MCF 10A (cell line): ENCODE results near the gene RPTOR. TPM values are rescaled to one million over a fixed set of nuclear protein-coding genes. Genes with fewer than 3 reads are reported as not detected.

Experiments
- BruUV-seq: library from RNA; stranded (reverse); fragments of 400-500 nt; replicated peaks from 2 replicates; lab custom pipeline; 2021; lab: Mats Ljungman, UMichigan
- CTCF ChIA-PET: fragments of 300-600 bp; sonication (Branson Sonifier 250); formaldehyde crosslinking; extraction: SDS; loops from one replicate; lab custom pipeline; 2021; ENCODE audit warnings: antibody characterized with exemption, inconsistent platforms; lab: Yijun Ruan, JAX
- POLR2A ChIA-PET: fragments of 300-600, 350-650 bp; sonication (Branson Sonifier 250); formaldehyde crosslinking; extraction: SDS; loops from one replicate; lab custom pipeline; 2020; ENCODE audit warnings: antibody characterized with exemption, inconsistent platforms; lab: Yijun Ruan, JAX
- DNase-seq: peaks from one replicate; pipeline ENCODE4 v3.0.0-alpha.2; 2018; ENCODE audit not compliant: unreplicated experiment
- H3K27ac Mint-ChIP-seq: one replicate; pipeline ENCODE4 v1.8.0; 2022; ENCODE audit warnings: mild to moderate bottlenecking, low read depth, mixed read lengths; ENCODE audit not compliant: unreplicated experiment
- H3K27me3 Mint-ChIP-seq: one replicate; pipeline ENCODE4 v1.8.0; 2022; ENCODE audit warnings: mixed read lengths; ENCODE audit not compliant: insufficient read depth, unreplicated experiment
- H3K36me3 Mint-ChIP-seq: one replicate; pipeline ENCODE4 v1.8.0; 2022; ENCODE audit warnings: mild to moderate bottlenecking, moderate library complexity, mixed read lengths; ENCODE audit not compliant: insufficient read depth, unreplicated experiment
- H3K4me1 Mint-ChIP-seq: one replicate; pipeline ENCODE4 v1.8.0; 2022; ENCODE audit warnings: mixed read lengths; ENCODE audit not compliant: insufficient read depth, unreplicated experiment
- H3K4me3 Mint-ChIP-seq: one replicate; pipeline ENCODE4 v1.8.0; 2022; ENCODE audit warnings: mild to moderate bottlenecking, moderate library complexity, mixed read lengths; ENCODE audit not compliant: unreplicated experiment
- H3K9me3 Mint-ChIP-seq: one replicate; pipeline ENCODE4 v1.8.0; 2022; ENCODE audit warnings: mixed read lengths; ENCODE audit not compliant: unreplicated experiment
- CTCF ChIP-seq: fragments of 200-600 bp; IDR thresholded peaks from one replicate; pipeline ENCODE4 v1.8.0; 2022; ENCODE audit warnings: antibody characterized with exemption, mild to moderate bottlenecking; ENCODE audit not compliant: unreplicated experiment
- intact Hi-C: fragments of 100-400 bp; cut with micrococcal nuclease; formaldehyde crosslinking; loops from 2 replicates; pipeline ENCODE4 v1.14.1; 2022
- total RNA-seq: library from RNA; stranded (reverse); gene quantifications from 2 replicates; pipeline ENCODE4 v1.2.3, GENCODE V29; 2022

Gene RPTOR
- total RNA-seq, 1 experiment from 2014 or later = 41.3 TPM

- peaks cover 5% of the 10 kb centered on the region for H3K9me3 Mint-ChIP-seq
- H3K36me3 Mint-ChIP-seq = peaks cover 20% of the 10 kb centered on the region
- no peak for DNase-seq
- ChIA-PET CTCF (interaction anchor here (0.6 to 0.9 kb wide), 4 partner anchors 8 to 159 kb away, joined by 3 to 4 read pairs (median 4); no protein-coding TSS in a partner anchor), POLR2A (interaction anchor here (0.8 kb wide), 1 partner anchor 45 kb away, joined by 3 read pairs; no protein-coding TSS in a partner anchor)
- peak overlapping the region; percentile 87 for H3K27ac Mint-ChIP-seq
- H3K27me3 Mint-ChIP-seq = no peaks in the 10 kb centered on the region
- peaks cover 40% of the 10 kb centered on the region for H3K4me1 Mint-ChIP-seq
- TF ChIP-seq CTCF = no peak
- no TSS peak for BruUV-seq
- H3K4me3 Mint-ChIP-seq = no peak overlapping the region
- intact Hi-C loops = no loop called here
Observed at GRCh38 chr17:80650751-80651518, 106.3 kb downstream of the RPTOR start.

GRCh38 chr17:80652756-80653330, 108.2 kb downstream of the RPTOR start:
- peaks cover 10% of the 10 kb centered on the region for H3K9me3 Mint-ChIP-seq
- no peak overlapping the region for H3K4me3 Mint-ChIP-seq
- TF ChIP-seq CTCF = no peak
- ChIA-PET POLR2A (no interaction called here), CTCF (no interaction called here)
- H3K4me1 Mint-ChIP-seq = peaks cover 31% of the 10 kb centered on the region
- H3K27ac Mint-ChIP-seq = no peak overlapping the region
- H3K27me3 Mint-ChIP-seq = no peaks in the 10 kb centered on the region
- DNase-seq = no peak
- BruUV-seq = no TSS peak
- intact Hi-C loops = no loop called here
- H3K36me3 Mint-ChIP-seq = peaks cover 20% of the 10 kb centered on the region

GRCh38 chr17:80653856-80654255, 109.2 kb downstream of the RPTOR start:
- no peak overlapping the region for H3K4me3 Mint-ChIP-seq
- intact Hi-C loops = no loop called here
- BruUV-seq = no TSS peak
- no peaks in the 10 kb centered on the region for H3K27me3 Mint-ChIP-seq
- peaks cover 22% of the 10 kb centered on the region for H3K36me3 Mint-ChIP-seq
- DNase-seq = no peak
- H3K27ac Mint-ChIP-seq = no peak overlapping the region
- no peak for TF ChIP-seq CTCF
- POLR2A ChIA-PET = interaction anchor here (0.6 kb wide), 1 partner anchor 12 kb away, joined by 3 read pairs; no protein-coding TSS in a partner anchor
- CTCF ChIA-PET = interaction anchor here (0.6 kb wide), 1 partner anchor 200 kb away, joined by 3 read pairs; no protein-coding TSS in a partner anchor
- H3K4me1 Mint-ChIP-seq = peaks cover 22% of the 10 kb centered on the region
- H3K9me3 Mint-ChIP-seq = peaks cover 20% of the 10 kb centered on the region

- H3K27me3 Mint-ChIP-seq = no peaks in the 10 kb centered on the region
- H3K4me3 Mint-ChIP-seq = no peak overlapping the region
- ChIA-PET POLR2A (interaction anchor here (0.6 kb wide), 1 partner anchor 92 kb away, joined by 3 read pairs; no protein-coding TSS in a partner anchor), CTCF (no interaction called here)
- peaks cover 4% of the 10 kb centered on the region for H3K4me1 Mint-ChIP-seq
- BruUV-seq = no TSS peak
- intact Hi-C loops = no loop called here
- DNase-seq = no peak
- TF ChIP-seq CTCF = no peak
- peaks cover 7% of the 10 kb centered on the region for H3K36me3 Mint-ChIP-seq
- H3K9me3 Mint-ChIP-seq = peaks cover 21% of the 10 kb centered on the region
- H3K27ac Mint-ChIP-seq = no peak overlapping the region
Observed at GRCh38 chr17:80655608-80656007, 111.0 kb downstream of the RPTOR start.
